GM20000 (cell line): ENCODE results near the gene OR52B2.
"Not testable (repeated sequence)": the region's sequence is repeated elsewhere in the genome, so short reads cannot be mapped to it uniquely, and the experiment has no call there.

Experiments
- DNase-seq: peaks from one replicate; pipeline ENCODE4 v3.0.0; 2012; ENCODE audit warnings: low spot score
- TF ChIP-seq, protein P1 (sequence below): IDR thresholded peaks from 2 replicates; pipeline ENCODE4 v1.5.1; 2012; ENCODE audit warnings: mild to moderate bottlenecking, control low read depth; ENCODE audit errors: extremely low read depth, missing control alignments

OR52B2 gene

DNA sequence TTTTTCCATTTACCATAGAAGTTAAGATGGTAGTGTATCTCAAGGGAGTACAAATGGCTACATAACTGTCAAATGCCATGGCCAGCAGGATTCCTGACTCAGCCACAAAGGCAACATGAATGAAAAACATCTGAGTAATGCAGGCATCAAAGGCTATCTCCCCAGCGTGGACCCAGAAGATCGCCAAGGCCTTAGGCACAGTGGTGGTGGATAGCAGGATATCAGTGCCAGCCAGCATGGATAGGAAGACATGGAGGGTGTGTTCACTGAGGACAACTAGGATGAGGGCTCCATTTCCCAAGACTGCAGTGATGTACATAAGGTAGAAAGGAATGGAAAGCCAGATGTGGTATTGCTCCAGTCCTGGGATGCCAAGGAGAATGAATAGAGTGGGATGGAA lies 18.0 kb downstream of the OR52B2 start:
- TF ChIP-seq, protein P1, sequence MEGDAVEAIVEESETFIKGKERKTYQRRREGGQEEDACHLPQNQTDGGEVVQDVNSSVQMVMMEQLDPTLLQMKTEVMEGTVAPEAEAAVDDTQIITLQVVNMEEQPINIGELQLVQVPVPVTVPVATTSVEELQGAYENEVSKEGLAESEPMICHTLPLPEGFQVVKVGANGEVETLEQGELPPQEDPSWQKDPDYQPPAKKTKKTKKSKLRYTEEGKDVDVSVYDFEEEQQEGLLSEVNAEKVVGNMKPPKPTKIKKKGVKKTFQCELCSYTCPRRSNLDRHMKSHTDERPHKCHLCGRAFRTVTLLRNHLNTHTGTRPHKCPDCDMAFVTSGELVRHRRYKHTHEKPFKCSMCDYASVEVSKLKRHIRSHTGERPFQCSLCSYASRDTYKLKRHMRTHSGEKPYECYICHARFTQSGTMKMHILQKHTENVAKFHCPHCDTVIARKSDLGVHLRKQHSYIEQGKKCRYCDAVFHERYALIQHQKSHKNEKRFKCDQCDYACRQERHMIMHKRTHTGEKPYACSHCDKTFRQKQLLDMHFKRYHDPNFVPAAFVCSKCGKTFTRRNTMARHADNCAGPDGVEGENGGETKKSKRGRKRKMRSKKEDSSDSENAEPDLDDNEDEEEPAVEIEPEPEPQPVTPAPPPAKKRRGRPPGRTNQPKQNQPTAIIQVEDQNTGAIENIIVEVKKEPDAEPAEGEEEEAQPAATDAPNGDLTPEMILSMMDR, result no peak
- no peak for DNase-seq

DNA sequence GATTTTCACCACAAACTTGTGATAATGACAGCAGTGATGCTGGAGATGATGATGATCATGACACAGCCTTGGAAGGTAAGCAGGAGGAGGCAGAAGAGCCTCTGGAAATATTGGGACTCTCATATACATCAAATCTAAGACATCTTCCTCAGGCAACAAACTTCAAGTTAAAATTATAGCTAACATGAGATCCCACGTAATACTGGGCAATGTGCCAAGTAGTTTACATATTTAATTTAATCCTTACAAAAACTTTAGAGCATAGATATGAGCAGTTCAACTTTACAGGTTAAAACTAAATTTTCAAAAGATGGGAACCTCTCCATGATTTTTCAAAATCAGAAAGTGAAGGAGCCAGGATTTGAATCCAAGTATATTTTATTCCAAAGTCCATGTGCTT lies 19.0 kb downstream of the OR52B2 start:
- no peak for DNase-seq

DNA sequence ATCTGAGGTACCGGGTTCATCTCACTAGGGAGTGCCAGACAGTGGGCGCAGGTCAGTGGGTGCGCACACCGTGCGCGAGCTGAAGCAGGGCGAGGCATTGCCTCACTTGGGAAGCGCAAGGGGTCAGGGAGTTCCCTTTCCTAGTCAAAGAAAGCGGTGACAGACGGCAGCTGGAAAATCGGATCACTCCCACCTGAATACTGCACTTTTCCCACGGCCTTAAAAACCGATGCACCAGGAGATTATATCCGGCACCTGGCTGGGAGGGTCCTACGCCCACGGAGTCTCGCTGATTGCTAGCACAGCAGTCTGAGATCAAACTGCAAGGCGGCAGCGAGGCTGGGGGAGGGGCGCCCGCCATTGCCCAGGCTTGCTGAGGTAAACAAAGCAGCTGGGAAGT lies 26.4 kb downstream of the OR52B2 start:
- DNase-seq, result not testable (repeated sequence)

More for the DNA sequence above, 19.0 kb downstream of the OR52B2 start:
- TF ChIP-seq, protein P1, result no peak

GRCh38 chr11:6142936-6143335 lies 27.2 kb downstream of the OR52B2 start:
- TF ChIP-seq, protein P1, result no peak
- no peak for DNase-seq

GRCh38 chr11:6135936-6136335 lies 34.2 kb downstream of the OR52B2 start:
- not testable (repeated sequence) for DNase-seq

DNA sequence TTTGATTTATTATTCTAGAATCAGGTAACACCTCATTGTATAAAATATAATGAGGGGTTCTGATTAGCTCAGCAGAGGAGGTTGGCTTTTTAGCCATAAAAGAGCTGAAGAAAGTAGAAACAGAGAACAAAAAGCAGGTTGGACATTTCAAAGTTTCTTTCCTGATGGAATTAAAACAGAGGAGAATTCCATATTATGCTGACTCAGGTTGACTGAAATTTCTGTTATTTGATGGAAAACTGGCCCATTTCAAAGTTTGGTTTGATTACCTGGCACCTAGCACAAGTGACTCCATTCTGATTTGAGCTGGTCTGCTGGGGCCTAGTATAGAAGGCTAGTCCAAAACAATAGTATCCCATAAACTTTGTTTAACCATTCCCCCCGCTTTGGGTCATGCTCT lies 37.7 kb downstream of the OR52B2 start:
- TF ChIP-seq, protein P1, result no peak
- DNase-seq, result no peak

DNA sequence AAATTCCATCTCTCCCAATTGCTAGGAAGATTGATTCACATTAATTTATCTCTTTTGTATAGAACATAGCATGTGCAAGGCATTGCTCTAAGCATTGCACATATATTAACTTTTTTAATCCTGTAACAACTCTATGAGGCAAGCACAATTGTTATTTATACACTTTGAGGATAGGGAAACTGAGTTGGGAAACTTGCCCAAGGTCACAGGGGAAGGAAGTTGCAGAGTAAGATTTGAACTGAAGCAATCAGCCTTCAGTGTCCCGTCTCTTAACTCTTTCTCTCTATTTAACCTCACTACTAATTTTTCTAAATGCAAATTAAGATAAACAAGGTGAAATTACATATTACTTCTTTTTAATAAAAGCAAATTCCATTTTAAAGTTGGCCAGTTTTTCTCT lies 40.5 kb downstream of the OR52B2 start:
- DNase-seq, result no peak
- TF ChIP-seq, protein P1, result no peak

- TF ChIP-seq, protein P1, result no peak
- DNase-seq, result no peak
These were observed 41.1 kb downstream of the OR52B2 start for GRCh38 chr11:6129011-6129410.

GRCh38 chr11:6127881-6128280 lies 42.2 kb downstream of the OR52B2 start:
- DNase-seq, result no peak
- TF ChIP-seq, protein P1, result no peak
